Effector memory CD8-positive, alpha-beta T cell (primary cell): Measurements from ENCODE around the gene BANF1.
A peak's percentile ranks its signal among the peaks of the same experiment; 100 is the strongest.
"Not testable (repeated sequence)": the region's sequence is repeated elsewhere in the genome, so short reads cannot be mapped to it uniquely, and the experiment has no call there.

Experiments
- ATAC-seq: fragments of 150-1000 bp; cut with Tn5 transposase; replicated peaks from 2 replicates; pipeline ENCODE4 v1.10.0; 2021; ENCODE audit warnings: mild to moderate bottlenecking, moderate library complexity
- DNase-seq, 3 experiments: peaks; one replicate each; pipeline ENCODE4 v3.0.0; 2021
- H3K27ac Mint-ChIP-seq, 2 donors: one replicate each; pipeline ENCODE4 v1.8.0; 2022; ENCODE audit warnings: mild to moderate bottlenecking in 2 of 2, mixed read lengths in 2 of 2, moderate library complexity in 2 of 2
- H3K27me3 Mint-ChIP-seq, 2 donors: one replicate each; pipeline ENCODE4 v1.8.0; 2022; ENCODE audit warnings: mixed read lengths in 2 of 2
- H3K36me3 Mint-ChIP-seq: one replicate; pipeline ENCODE4 v1.8.0; 2022; ENCODE audit warnings: mild to moderate bottlenecking, moderate library complexity, mixed read lengths; ENCODE audit not compliant: insufficient read depth
- H3K4me1 Mint-ChIP-seq, 2 donors: one replicate each; pipeline ENCODE4 v1.8.0; 2022; ENCODE audit warnings: low read depth in 2 of 2, mixed read lengths in 2 of 2
- H3K4me3 Mint-ChIP-seq, 2 donors: one replicate each; pipeline ENCODE4 v1.8.0; 2022; ENCODE audit warnings: mild to moderate bottlenecking in 2 of 2, mixed read lengths in 2 of 2, moderate library complexity in 2 of 2
- H3K9me3 Mint-ChIP-seq, 2 donors: one replicate each; pipeline ENCODE4 v1.8.0; 2022; ENCODE audit warnings: mixed read lengths in 2 of 2

Gene BANF1

GRCh38 chr11:66008468-66009101 lies 6.3 kb downstream of the BANF1 start:
- ATAC-seq (no peak), DNase-seq (no peak)
- Mint-ChIP-seq H3K4me3 (no peak overlapping the region), H3K4me1 (peaks cover 0 to 2% of the 10 kb centered on the region in 2 donors), H3K9me3 (no peaks in the 10 kb centered on the region), H3K27me3 (peaks cover 4 to 25% of the 10 kb centered on the region in 2 donors), H3K27ac (no peak overlapping the region), H3K36me3 (peaks cover 11% of the 10 kb centered on the region)

- not testable (repeated sequence) for DNase-seq, H3K4me3 Mint-ChIP-seq, H3K27ac Mint-ChIP-seq, H3K4me1 Mint-ChIP-seq, ATAC-seq, H3K36me3 Mint-ChIP-seq, H3K9me3 Mint-ChIP-seq
- H3K27me3 Mint-ChIP-seq, result peaks cover 10 to 29% of the 10 kb centered on the region in 2 donors
Observed at GRCh38 chr11:66010036-66010435, 7.7 kb downstream of the BANF1 start.

- no peak for ATAC-seq
- Mint-ChIP-seq H3K9me3 (no peaks in the 10 kb centered on the region), H3K36me3 (no peaks in the 10 kb centered on the region), H3K4me3 (no peak overlapping the region), H3K4me1 (peaks cover 0 to 2% of the 10 kb centered on the region in 2 donors), H3K27ac (no peak overlapping the region), H3K27me3 (peaks cover 10 to 31% of the 10 kb centered on the region in 2 donors)
- DNase-seq, result no peak
Observed at GRCh38 chr11:66011239-66011784, 9.0 kb downstream of the BANF1 start.

- Mint-ChIP-seq H3K4me1 (peaks cover 0 to 2% of the 10 kb centered on the region in 2 donors), H3K27ac (no peak within 1 kb of the TSS), H3K36me3 (no peaks in the 10 kb centered on the region), H3K27me3 (peaks cover 10 to 31% of the 10 kb centered on the region in 2 donors), H3K9me3 (no peaks in the 10 kb centered on the region), H3K4me3 (no peak within 1 kb of the TSS)
- peak; percentile 29 for ATAC-seq
- no peak for DNase-seq
Observed at GRCh38 chr11:66011785-66012303, 9.5 kb downstream of the BANF1 start, which contains the start of gene CST6. Gene CST6, plus strand, starts transcription at chr11:66012008. Its CDS starts 37 bp downstream, at chr11:66012045.

GRCh38 chr11:66012371-66012945 lies 10.2 kb downstream of the BANF1 start:
- Mint-ChIP-seq H3K4me3 (no peak overlapping the region), H3K27ac (no peak overlapping the region), H3K9me3 (no peaks in the 10 kb centered on the region), H3K36me3 (no peaks in the 10 kb centered on the region), H3K4me1 (peaks cover 0 to 2% of the 10 kb centered on the region in 2 donors), H3K27me3 (peaks cover 10 to 31% of the 10 kb centered on the region in 2 donors)
- DNase-seq (no peak), ATAC-seq (no peak)

GRCh38 chr11:66012946-66013761 lies 10.9 kb downstream of the BANF1 start:
- Mint-ChIP-seq H3K27me3 (peaks cover 10 to 31% of the 10 kb centered on the region in 2 donors), H3K36me3 (no peaks in the 10 kb centered on the region), H3K4me3 (no peak overlapping the region), H3K9me3 (no peaks in the 10 kb centered on the region), H3K27ac (no peak overlapping the region), H3K4me1 (peaks cover 0 to 2% of the 10 kb centered on the region in 2 donors)
- DNase-seq, result no peak
- no peak for ATAC-seq

GRCh38 chr11:66013762-66014100 lies 11.4 kb downstream of the BANF1 start:
- Mint-ChIP-seq H3K4me1 (peaks cover 0 to 2% of the 10 kb centered on the region in 2 donors), H3K4me3 (no peak overlapping the region), H3K9me3 (no peaks in the 10 kb centered on the region), H3K27me3 (peaks cover 10 to 31% of the 10 kb centered on the region in 2 donors), H3K36me3 (no peaks in the 10 kb centered on the region), H3K27ac (no peak overlapping the region)
- DNase-seq (no peak), ATAC-seq (no peak)

GRCh38 chr11:66014804-66015453 lies 12.6 kb downstream of the BANF1 start:
- Mint-ChIP-seq H3K36me3 (no peaks in the 10 kb centered on the region), H3K27ac (no peak overlapping the region), H3K9me3 (no peaks in the 10 kb centered on the region), H3K4me1 (peaks cover 0 to 2% of the 10 kb centered on the region in 2 donors), H3K27me3 (peaks cover 10 to 31% of the 10 kb centered on the region in 2 donors), H3K4me3 (no peak overlapping the region)
- DNase-seq (no peak), ATAC-seq (no peak)

GRCh38 chr11:66015454-66015881 lies 13.2 kb downstream of the BANF1 start:
- DNase-seq (no peak), ATAC-seq (no peak)
- no peaks in the 10 kb centered on the region for H3K36me3 Mint-ChIP-seq
- peaks cover 0 to under 1% of the 10 kb centered on the region in 2 donors for H3K4me1 Mint-ChIP-seq
- H3K4me3 Mint-ChIP-seq, result no peak overlapping the region
- H3K9me3 Mint-ChIP-seq, result no peaks in the 10 kb centered on the region
- peaks cover 7 to 25% of the 10 kb centered on the region in 2 donors for H3K27me3 Mint-ChIP-seq
- no peak overlapping the region for H3K27ac Mint-ChIP-seq

- Mint-ChIP-seq H3K4me1 (peaks cover 0 to 1% of the 10 kb centered on the region in 2 donors), H3K27me3 (peaks cover 6 to 22% of the 10 kb centered on the region in 2 donors), H3K27ac (no peak overlapping the region), H3K9me3 (no peaks in the 10 kb centered on the region), H3K36me3 (no peaks in the 10 kb centered on the region), H3K4me3 (no peak overlapping the region)
- DNase-seq, result no peak
- no peak for ATAC-seq
Observed at GRCh38 chr11:66015936-66016792, 13.9 kb downstream of the BANF1 start.

GRCh38 chr11:66016793-66017177 lies 14.5 kb downstream of the BANF1 start:
- H3K27ac Mint-ChIP-seq, result no peak overlapping the region
- ATAC-seq (no peak), DNase-seq (no peak)
- peaks cover 0 to 2% of the 10 kb centered on the region in 2 donors for H3K4me1 Mint-ChIP-seq
- H3K27me3 Mint-ChIP-seq, result peaks cover 6 to 22% of the 10 kb centered on the region in 2 donors
- H3K4me3 Mint-ChIP-seq, result no peak overlapping the region
- no peaks in the 10 kb centered on the region for H3K9me3 Mint-ChIP-seq
- no peaks in the 10 kb centered on the region for H3K36me3 Mint-ChIP-seq

GRCh38 chr11:66017321-66017720 lies 15.0 kb downstream of the BANF1 start:
- Mint-ChIP-seq H3K36me3 (no peaks in the 10 kb centered on the region), H3K27ac (no peak overlapping the region)

More at GRCh38 chr11:66017321-66017720, 15.0 kb downstream of the BANF1 start:
- H3K4me1 Mint-ChIP-seq, result peaks cover under 1 to 2% of the 10 kb centered on the region in 2 donors
- H3K4me3 Mint-ChIP-seq, result no peak overlapping the region
- peaks cover 6 to 19% of the 10 kb centered on the region in 2 donors for H3K27me3 Mint-ChIP-seq
- DNase-seq, result no peak
- no peak for ATAC-seq
- H3K9me3 Mint-ChIP-seq, result no peaks in the 10 kb centered on the region
